Hepatocyte (in vitro differentiated cells): ENCODE data around the gene TDRD3. TPM values are rescaled to one million over a fixed set of nuclear protein-coding genes. Genes with fewer than 3 reads are reported as not detected.

Source experiments
- DNase-seq: peaks from one replicate; pipeline ENCODE4 v3.0.0-alpha.2; 2016; ENCODE audit warnings: low spot score
- H2AFZ ChIP-seq: fragments of 200-600 bp; sonication (generic); 2 replicates; pipeline ENCODE4 v1.6.0; 2016; ENCODE audit warnings: antibody characterized with exemption, mild to moderate bottlenecking
- H3K27ac ChIP-seq: fragments of 200-600 bp; sonication (generic); 2 replicates; pipeline ENCODE4 v1.5.1; 2016; ENCODE audit warnings: mild to moderate bottlenecking
- H3K27me3 ChIP-seq: fragments of 200-600 bp; sonication (generic); 2 replicates; pipeline ENCODE4 v1.6.1; 2016
- H3K36me3 ChIP-seq: fragments of 200-600 bp; sonication (generic); replicated peaks from 2 replicates; pipeline ENCODE4 v1.5.1; 2016; ENCODE audit warnings: low read depth; ENCODE audit not compliant: insufficient read depth
- H3K4me1 ChIP-seq: fragments of 200-600 bp; sonication (generic); 2 replicates; pipeline ENCODE4 v1.5.1; 2016; ENCODE audit warnings: mild to moderate bottlenecking, moderate library complexity; ENCODE audit not compliant: insufficient read depth
- H3K4me2 ChIP-seq: fragments of 200-600 bp; sonication (generic); 2 replicates; pipeline ENCODE4 v1.6.0; 2016
- H3K4me3 ChIP-seq: fragments of 200-600 bp; sonication (generic); 2 replicates; pipeline ENCODE4 v1.5.1; 2016; ENCODE audit warnings: mild to moderate bottlenecking
- H3K79me2 ChIP-seq: fragments of 200-600 bp; sonication (generic); 2 replicates; pipeline ENCODE4 v1.6.0; 2017; ENCODE audit warnings: mild to moderate bottlenecking
- H3K9me2 ChIP-seq: fragments of 200-600 bp; sonication (generic); replicated peaks from 2 replicates; pipeline ENCODE4 v1.6.0; 2017; ENCODE audit warnings: mild to moderate bottlenecking; ENCODE audit not compliant: insufficient read depth
- H3K9me3 ChIP-seq: fragments of 200-600 bp; sonication (generic); 2 replicates; pipeline ENCODE4 v1.5.1; 2016; ENCODE audit warnings: low read depth, mild to moderate bottlenecking
- H4K20me1 ChIP-seq: fragments of 200-600 bp; sonication (generic); 2 replicates; pipeline ENCODE4 v1.6.0; 2016; ENCODE audit warnings: mild to moderate bottlenecking; ENCODE audit not compliant: insufficient read depth, poor library complexity, severe bottlenecking
- CTCF ChIP-seq: fragments of 200-600 bp; sonication (generic); IDR thresholded peaks from 2 replicates; pipeline ENCODE4 v1.5.1; 2016; ENCODE audit warnings: antibody characterized with exemption, mild to moderate bottlenecking; ENCODE audit not compliant: poor library complexity
- EZH2 ChIP-seq: fragments of 200-600 bp; sonication (generic); IDR thresholded peaks from 2 replicates; pipeline ENCODE4 v1.6.1; 2016; ENCODE audit warnings: antibody characterized with exemption, mild to moderate bottlenecking, borderline replicate concordance
- EZH2phosphoT487 ChIP-seq: fragments of 200-600 bp; sonication (generic); IDR thresholded peaks from one replicate; pipeline ENCODE4 v1.6.1; 2018; ENCODE audit warnings: antibody characterized with exemption, mild to moderate bottlenecking, low read depth, moderate library complexity; ENCODE audit not compliant: unreplicated experiment, severe bottlenecking
- WGBS: methylation state at CpG from one replicate; pipeline ENCODE4 v1.1.6; 2016; ENCODE audit warnings: low lambda C conversion rate; ENCODE audit errors: missing lambda C conversion rate; 5-methylcytosine and 5-hydroxymethylcytosine counted together
- polyA plus RNA-seq: library from polyadenylated mRNA; unstranded; fragments of >200 nt; fragmentation: Nextera tagmentation; extraction: Ambion mirVana; gene quantifications from 2 replicates; pipeline ENCODE4 v1.2.1, GENCODE V29; 2016
- total RNA-seq: library from RNA; depleted of rRNA; stranded (reverse); fragments of >200 nt; gene quantifications from 2 replicates; pipeline ENCODE4 v1.2.3, GENCODE V29; 2014

TDRD3 gene
- total RNA-seq: 15.3 and 16.8 TPM in 2 replicates
- polyA plus RNA-seq: 5.3 and 6.5 TPM in 2 replicates

- TF ChIP-seq EZH2phosphoT487 (no peak), CTCF (peak; percentile 84), EZH2 (no peak)
- Histone ChIP-seq H3K27me3 (no peaks in the 10 kb centered on the region), H3K4me2 (peak within 1 kb of the TSS; percentile 87), H3K36me3 (no peaks in the 10 kb centered on the region), H3K9me2 (no peaks in the 10 kb centered on the region), H3K4me1 (peaks cover 17% of the 10 kb centered on the region), H3K9me3 (no peaks in the 10 kb centered on the region), H2AFZ (peak within 1 kb of the TSS; percentile 65), H3K27ac (peak within 1 kb of the TSS; percentile 95), H3K4me3 (peak within 1 kb of the TSS; percentile 92), H4K20me1 (no peaks in the 10 kb centered on the region), H3K79me2 (peaks cover 39% of the 10 kb centered on the region)
- WGBS: 2% methylated on average over 35 of the region's 84 CpGs
- peak; percentile 91 for DNase-seq
These were observed at the start of gene TDRD3 for GRCh38 chr13:60396783-60397703. TSS of gene TDRD3 (plus strand) at chr13:60397220. CDS start at chr13:60397365, 145 bp downstream.

- H3K9me3 ChIP-seq: no peaks in the 10 kb centered on the region
- no peaks in the 10 kb centered on the region for H4K20me1 ChIP-seq
- H2AFZ ChIP-seq: peak overlapping the region; percentile 13
- H3K27me3 ChIP-seq: no peaks in the 10 kb centered on the region
- H3K4me1 ChIP-seq: no peaks in the 10 kb centered on the region
- no peak overlapping the region for H3K27ac ChIP-seq
- no peak overlapping the region for H3K4me3 ChIP-seq
- no peaks in the 10 kb centered on the region for H3K79me2 ChIP-seq
- H3K4me2 ChIP-seq: no peak overlapping the region
- H3K9me2 ChIP-seq: no peaks in the 10 kb centered on the region
- TF ChIP-seq CTCF: no peak
- TF ChIP-seq EZH2phosphoT487: no peak
- no peak for TF ChIP-seq EZH2
- no peak for DNase-seq
- no peaks in the 10 kb centered on the region for H3K36me3 ChIP-seq
- 68% methylated on average over 2 of the region's 2 CpGs for WGBS
These were observed 49.3 kb upstream of the TDRD3 start for GRCh38 chr13:60347690-60348089.

GRCh38 chr13:60348097-60348496 lies 48.9 kb upstream of the TDRD3 start:
- H3K27me3 ChIP-seq: no peaks in the 10 kb centered on the region
- no peaks in the 10 kb centered on the region for H3K36me3 ChIP-seq
- H3K4me2 ChIP-seq: no peak overlapping the region
- WGBS: 71% methylated on average over 3 of the region's 3 CpGs
- no peaks in the 10 kb centered on the region for H3K9me2 ChIP-seq
- H3K4me3 ChIP-seq: no peak overlapping the region
- TF ChIP-seq EZH2phosphoT487: no peak
- no peak for TF ChIP-seq CTCF
- TF ChIP-seq EZH2: no peak
- H2AFZ ChIP-seq: peak overlapping the region; percentile 13
- H3K79me2 ChIP-seq: no peaks in the 10 kb centered on the region
- no peak overlapping the region for H3K27ac ChIP-seq
- no peaks in the 10 kb centered on the region for H3K4me1 ChIP-seq
- no peaks in the 10 kb centered on the region for H3K9me3 ChIP-seq
- no peaks in the 10 kb centered on the region for H4K20me1 ChIP-seq
- DNase-seq: no peak
